Measurements from ENCODE around the gene BID.

BID gene

DNA sequence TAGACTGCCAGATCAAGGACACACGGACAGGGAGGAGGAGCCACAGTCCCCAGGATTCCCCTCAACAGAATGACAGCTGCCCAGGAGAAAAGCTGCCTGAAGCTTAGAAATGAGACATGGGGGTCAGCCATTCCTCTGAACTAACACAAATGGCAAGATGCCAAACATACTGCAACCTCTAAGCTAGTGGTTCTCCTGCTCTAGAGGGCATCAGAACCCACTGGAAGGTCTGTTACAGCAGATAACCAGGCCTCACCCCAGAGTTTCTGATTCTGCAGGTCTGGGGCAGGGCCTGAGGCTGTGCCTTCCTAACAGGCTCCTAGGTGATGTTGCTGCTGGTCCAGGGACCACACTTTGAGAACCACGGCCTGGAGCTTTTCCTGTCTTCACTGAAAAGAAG is 28.6 kb upstream of the BID start:
- TF ChIP-seq, protein P1, sequence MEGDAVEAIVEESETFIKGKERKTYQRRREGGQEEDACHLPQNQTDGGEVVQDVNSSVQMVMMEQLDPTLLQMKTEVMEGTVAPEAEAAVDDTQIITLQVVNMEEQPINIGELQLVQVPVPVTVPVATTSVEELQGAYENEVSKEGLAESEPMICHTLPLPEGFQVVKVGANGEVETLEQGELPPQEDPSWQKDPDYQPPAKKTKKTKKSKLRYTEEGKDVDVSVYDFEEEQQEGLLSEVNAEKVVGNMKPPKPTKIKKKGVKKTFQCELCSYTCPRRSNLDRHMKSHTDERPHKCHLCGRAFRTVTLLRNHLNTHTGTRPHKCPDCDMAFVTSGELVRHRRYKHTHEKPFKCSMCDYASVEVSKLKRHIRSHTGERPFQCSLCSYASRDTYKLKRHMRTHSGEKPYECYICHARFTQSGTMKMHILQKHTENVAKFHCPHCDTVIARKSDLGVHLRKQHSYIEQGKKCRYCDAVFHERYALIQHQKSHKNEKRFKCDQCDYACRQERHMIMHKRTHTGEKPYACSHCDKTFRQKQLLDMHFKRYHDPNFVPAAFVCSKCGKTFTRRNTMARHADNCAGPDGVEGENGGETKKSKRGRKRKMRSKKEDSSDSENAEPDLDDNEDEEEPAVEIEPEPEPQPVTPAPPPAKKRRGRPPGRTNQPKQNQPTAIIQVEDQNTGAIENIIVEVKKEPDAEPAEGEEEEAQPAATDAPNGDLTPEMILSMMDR (IDR thresholded peaks at IDR 0.05), result no peak

DNA sequence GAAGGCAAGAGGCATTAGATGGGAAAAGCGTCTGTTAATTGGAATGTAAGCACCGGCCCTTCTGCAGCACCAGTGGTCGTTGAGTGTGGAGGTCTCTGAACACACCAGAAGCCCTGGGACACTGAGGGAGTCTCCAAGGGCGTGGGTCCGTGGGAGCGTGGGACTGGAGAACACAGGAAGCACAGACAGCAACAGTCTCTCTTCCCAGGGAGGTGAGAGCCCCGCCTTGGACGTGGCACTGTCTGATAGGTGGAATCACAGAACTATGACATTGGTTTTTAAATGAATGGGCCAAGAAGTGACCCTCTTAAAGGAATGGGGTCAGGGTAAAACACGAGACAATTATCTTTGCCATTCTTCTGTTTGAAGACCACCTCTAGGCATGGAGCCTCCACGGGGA is 28.1 kb upstream of the BID start:
- TF ChIP-seq, protein P1 (IDR thresholded peaks at IDR 0.05), result no peak

DNA sequence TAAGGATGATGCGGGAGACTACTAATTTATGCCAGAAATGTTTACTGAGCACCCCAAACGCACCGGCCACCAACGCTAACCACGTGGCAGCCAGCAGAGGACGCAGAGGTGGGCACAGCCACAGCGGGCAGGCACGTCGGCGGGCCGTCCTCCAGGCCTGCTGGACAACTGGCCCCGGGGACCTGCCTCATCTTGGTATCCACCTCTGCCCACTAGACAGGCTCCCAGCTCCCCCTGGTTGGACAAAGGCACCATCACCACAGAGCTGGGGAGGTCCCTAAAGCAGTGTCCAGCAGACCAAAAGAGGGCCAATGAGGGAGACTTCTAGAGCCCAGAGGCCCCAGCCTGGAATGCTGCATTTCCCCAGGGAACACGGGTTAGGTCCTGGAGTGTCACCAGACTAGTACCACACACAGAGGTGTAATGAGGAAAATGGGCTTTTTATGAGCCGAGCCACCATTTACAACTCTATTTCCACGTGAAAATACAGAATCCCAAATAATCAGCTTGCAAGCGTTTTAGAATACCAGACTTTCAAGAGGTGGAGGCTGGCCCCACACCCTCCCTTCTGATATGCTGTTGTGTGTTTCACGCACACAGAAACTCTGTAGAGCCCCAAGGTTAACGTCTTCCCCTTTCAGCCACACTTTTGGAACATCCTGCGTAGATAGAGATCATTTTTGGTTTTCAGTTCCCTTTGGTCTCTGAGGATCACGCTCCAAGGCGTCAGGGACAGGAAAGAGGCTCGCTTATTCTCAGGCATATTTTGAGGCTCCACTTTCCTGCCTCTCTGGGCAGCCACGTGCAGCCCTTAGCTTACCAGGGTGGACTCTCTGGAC is 23.7 kb upstream of the BID start:
- TF ChIP-seq, protein P1 (IDR thresholded peaks at IDR 0.05), result no peak

DNA sequence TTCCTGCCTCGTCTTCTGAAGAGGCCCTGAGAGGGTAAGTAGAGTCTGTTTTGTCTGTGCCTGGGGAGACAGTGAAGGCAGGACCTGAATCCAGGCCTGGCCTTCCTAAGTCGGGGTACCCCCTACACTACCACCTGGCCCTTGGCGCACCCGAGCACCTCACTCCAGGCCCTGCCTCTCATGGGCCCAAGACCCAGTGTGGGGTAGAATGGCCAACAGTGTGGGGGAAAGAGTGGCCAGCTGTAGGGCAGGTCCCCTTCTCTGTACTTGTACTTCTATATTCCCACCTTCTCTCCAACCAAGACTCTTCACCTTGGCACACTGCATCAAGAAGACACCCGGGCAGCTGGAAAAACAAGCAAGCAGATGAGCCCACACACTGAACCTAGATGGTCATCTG is 22.4 kb upstream of the BID start:
- TF ChIP-seq, protein P1 (IDR thresholded peaks at IDR 0.05), result no peak

DNA sequence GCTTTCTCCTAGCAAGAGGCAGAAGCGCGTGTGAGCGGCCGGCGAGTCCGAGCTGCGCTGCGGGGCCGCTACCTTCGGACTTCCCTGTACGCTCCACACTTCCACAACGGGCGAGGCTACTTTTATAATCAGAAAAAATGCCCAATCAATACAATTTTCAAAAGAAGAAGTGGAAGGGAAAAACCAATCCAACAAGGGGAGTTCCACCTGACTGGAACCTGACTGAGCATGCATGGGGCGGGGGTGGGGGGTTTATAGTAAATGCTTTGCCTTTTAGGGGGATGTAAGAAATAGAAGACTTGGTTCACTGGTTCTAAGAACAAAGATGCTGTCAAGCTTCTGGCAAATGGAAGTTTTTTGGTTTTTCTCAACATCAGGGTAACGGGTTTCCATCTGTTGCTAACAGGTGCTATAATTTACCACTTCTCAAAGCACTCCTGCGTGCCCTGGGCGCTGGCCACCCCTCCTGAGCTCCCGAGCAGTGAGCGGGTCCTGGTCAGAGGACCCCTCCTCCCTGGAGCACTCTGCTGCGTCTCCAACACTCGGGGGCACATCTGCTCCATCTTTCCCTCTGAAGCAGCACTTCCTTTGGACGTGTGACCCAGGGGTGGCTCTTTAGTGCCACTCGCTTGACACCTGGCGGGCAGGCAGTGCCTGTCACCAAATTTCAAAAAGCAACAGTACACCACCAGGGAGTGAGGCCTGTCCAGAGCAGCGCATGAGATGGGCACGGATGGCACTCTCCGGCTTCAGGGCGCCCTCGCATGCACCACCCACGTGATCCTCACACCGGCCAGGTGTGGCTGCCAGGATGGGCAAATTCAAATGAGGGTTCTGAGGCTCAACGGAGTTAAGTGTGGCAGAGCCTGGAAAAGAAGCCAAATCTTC is 21.6 kb upstream of the BID start:
- TF ChIP-seq, protein P1 (IDR thresholded peaks at IDR 0.05), result no peak

DNA sequence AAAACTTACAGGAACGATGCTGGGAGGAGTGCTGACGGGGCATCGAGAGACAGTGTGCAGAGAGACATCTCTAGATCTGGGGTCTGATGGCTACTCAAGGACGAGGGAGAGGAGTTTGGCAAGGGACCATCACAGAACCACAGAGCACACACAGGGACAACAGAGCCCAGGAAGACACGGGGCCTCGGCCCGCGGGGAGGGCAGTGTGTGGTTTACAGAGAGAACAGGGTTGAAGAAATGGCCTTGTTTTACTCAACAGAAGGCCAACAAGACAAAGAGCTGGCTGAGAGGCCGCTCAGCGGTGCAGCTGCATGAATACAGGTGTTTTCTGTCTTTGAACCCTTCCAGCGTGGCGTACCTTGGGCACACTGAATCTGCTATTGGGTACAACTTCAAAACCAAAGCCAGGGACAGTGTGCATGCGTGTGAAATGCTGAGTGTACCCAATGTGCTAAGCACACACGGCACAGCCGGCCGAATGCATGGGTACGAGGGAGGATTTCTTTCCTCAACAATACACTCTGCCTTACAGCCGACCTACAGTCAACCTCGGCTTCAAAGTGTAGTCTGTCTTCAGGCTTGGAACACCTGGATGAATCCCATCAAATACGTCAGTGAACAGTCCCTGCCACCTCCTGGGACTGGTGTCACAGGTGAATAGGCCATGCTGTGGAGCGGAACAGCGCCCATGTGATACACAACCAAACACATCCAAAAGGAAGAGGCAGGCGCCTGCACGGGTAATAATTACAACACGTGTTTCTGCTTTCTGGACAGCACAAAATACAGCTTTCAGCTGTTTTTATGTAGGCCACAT is 20.7 kb upstream of the BID start:
- TF ChIP-seq, protein P1 (IDR thresholded peaks at IDR 0.05), result no peak

DNA sequence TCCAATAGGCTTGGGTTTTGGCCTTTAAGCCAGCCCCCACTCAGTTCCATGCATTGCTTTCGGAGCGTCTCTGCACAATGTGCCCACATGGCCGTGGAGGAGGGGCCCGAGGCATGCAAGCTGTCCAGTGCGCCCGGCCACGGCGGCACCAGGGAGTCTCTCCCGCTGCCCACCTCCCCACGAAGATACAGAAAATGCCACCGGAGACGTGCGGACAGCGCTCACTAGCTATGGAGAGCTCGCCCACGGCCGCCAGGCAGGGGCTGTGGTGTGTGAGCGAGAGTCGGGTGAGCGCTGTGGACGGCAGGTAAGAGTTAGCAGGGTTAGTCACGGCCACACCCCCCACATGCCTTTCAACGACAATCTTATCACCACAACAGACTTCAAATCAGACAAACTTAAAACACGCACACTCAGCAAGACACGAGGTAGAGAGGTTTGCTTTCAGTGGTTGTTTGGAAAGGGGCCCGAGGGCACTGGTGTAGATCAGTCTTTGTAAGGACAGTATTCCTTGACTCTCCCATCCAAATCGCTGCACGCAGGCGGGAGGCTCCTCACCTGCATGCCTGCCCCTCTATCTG is 18.7 kb upstream of the BID start:
- TF ChIP-seq, protein P1 (IDR thresholded peaks at IDR 0.05), result no peak
